Astrocyte of the cerebellum (primary cell): Measurements from ENCODE around the gene DDX18.
"Not testable (repeated sequence)": the region's sequence is repeated elsewhere in the genome, so short reads cannot be mapped to it uniquely, and the experiment has no call there.

Experiments
- DNase-seq: peaks from one replicate; pipeline ENCODE4 v3.0.0-alpha.2; 2011; ENCODE audit warnings: low read depth
- H3K4me3 ChIP-seq: 2 replicates; pipeline ENCODE4 v1.5.1; 2011; ENCODE audit warnings: mild to moderate bottlenecking, low read depth, low read length, moderate library complexity
- CTCF ChIP-seq: IDR thresholded peaks from 2 replicates; pipeline ENCODE4 v1.5.1; 2012; ENCODE audit warnings: low read length, low read depth, moderate library complexity, mild to moderate bottlenecking; ENCODE audit errors: missing control alignments
- in situ Hi-C: cut with HindIII; loops from 2 replicates; pipeline ENCODE4 v1.10.0; 2017; ENCODE audit warnings: low sequenced_read_pairs

DDX18 gene

DNA sequence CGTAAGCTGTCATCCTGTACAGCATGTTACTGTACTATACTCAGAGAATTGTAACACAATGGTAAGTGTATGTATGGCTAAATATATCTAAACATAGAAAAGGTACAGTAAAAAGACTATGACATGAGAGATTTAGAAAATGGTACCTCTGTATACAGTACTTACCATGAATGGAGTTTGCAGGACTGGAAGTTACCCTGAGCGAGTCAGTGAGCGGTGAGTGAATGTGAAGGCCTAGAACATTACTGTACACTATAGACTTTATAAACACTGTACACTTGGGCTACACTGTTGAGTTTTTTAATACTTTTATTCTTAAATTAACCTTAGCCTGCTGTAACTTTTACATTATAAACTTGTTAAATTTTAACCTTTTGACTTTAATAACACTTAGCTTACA is 1.5 kb downstream of the DDX18 start:
- no peak for TF ChIP-seq CTCF
- in situ Hi-C loops, result no loop called here
- no peak for DNase-seq
- no peak overlapping the region for H3K4me3 ChIP-seq

DNA sequence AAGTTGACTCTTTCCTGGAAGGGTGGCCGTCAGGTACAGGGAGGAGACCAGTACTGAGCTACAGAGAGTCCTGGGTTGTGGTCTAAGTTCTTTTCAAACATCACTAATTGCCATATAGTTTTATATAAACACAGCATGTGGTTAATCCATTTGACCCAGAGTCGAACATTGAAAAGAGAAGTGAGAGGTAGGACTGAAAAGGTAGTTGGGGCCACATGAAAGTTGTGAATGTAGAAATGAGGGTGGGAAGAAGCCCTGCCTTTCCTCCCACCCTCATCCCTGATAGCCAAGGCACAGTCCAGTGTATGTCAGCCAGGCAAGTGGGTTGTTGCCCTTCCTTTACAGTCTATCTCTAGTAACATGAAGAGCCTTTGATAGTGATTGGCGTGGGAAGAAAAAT is 4.4 kb downstream of the DDX18 start:
- no peak for TF ChIP-seq CTCF
- in situ Hi-C loops, result no loop called here
- no peak for DNase-seq

GRCh38 chr2:117820444-117820843 is 6.0 kb downstream of the DDX18 start:
- DNase-seq, result no peak
- no peak overlapping the region for H3K4me3 ChIP-seq
- no peak for TF ChIP-seq CTCF
- in situ Hi-C loops, result no loop called here

More for the DNA sequence above, 4.4 kb downstream of the DDX18 start:
- no peak overlapping the region for H3K4me3 ChIP-seq

GRCh38 chr2:117825437-117825836 is 10.9 kb downstream of the DDX18 start:
- no peak overlapping the region for H3K4me3 ChIP-seq
- in situ Hi-C loops, result no loop called here
- TF ChIP-seq CTCF, result no peak
- DNase-seq, result no peak

GRCh38 chr2:117827464-117827863 is 13.0 kb downstream of the DDX18 start:
- H3K4me3 ChIP-seq, DNase-seq, in situ Hi-C loops: not testable (repeated sequence)

- H3K4me3 ChIP-seq, result no peak overlapping the region
- in situ Hi-C loops, result no loop called here
- no peak for DNase-seq
- no peak for TF ChIP-seq CTCF
These were observed 14.4 kb downstream of the DDX18 start for GRCh38 chr2:117828870-117829269.

- no peak for TF ChIP-seq CTCF
- no peak overlapping the region for H3K4me3 ChIP-seq
- in situ Hi-C loops, result no loop called here
- DNase-seq, result no peak
These were observed 17.8 kb downstream of the DDX18 start for GRCh38 chr2:117832332-117832731.
